Jurkat, Clone E6-1 (cell line): ENCODE measurements around the gene OR1K1.
"Not testable (repeated sequence)": the region's sequence is repeated elsewhere in the genome, so short reads cannot be mapped to it uniquely, and the experiment has no call there.

Source experiments
- DNase-seq: peaks from one replicate; pipeline ENCODE4 v3.0.0-alpha.2; 2011; ENCODE audit warnings: low read depth, low spot score
- H3K4me3 ChIP-seq: 2 replicates; pipeline ENCODE4 v1.5.1; 2011; ENCODE audit warnings: mild to moderate bottlenecking, low read length, control low read depth, moderate library complexity

Gene OR1K1

GRCh38 chr9:122809261-122809660 is 9.3 kb downstream of the OR1K1 start:
- not testable (repeated sequence) for DNase-seq, H3K4me3 ChIP-seq

GRCh38 chr9:122810306-122810946 is 10.5 kb downstream of the OR1K1 start:
- no peak overlapping the region for H3K4me3 ChIP-seq
- DNase-seq, result peak; percentile 74

- DNase-seq, result no peak
- H3K4me3 ChIP-seq, result no peak overlapping the region
Measured at GRCh38 chr9:122812736-122813135, 12.8 kb downstream of the OR1K1 start.

GRCh38 chr9:122814545-122814944 is 14.6 kb downstream of the OR1K1 start:
- H3K4me3 ChIP-seq, result no peak overlapping the region
- no peak for DNase-seq

- no peak overlapping the region for H3K4me3 ChIP-seq
- no peak for DNase-seq
Measured at GRCh38 chr9:122815544-122815943, 15.6 kb downstream of the OR1K1 start.

- H3K4me3 ChIP-seq, result no peak overlapping the region
- no peak for DNase-seq
Measured at GRCh38 chr9:122816163-122816867, 16.4 kb downstream of the OR1K1 start.

GRCh38 chr9:122819326-122819725 is 19.4 kb downstream of the OR1K1 start:
- no peak overlapping the region for H3K4me3 ChIP-seq
- DNase-seq, result no peak

- H3K4me3 ChIP-seq, result no peak overlapping the region
- no peak for DNase-seq
Measured at GRCh38 chr9:122819791-122820489, 20.0 kb downstream of the OR1K1 start.

GRCh38 chr9:122820490-122820845 is 20.5 kb downstream of the OR1K1 start:
- DNase-seq, result no peak

GRCh38 chr9:122821278-122821943 is 21.5 kb downstream of the OR1K1 start:
- no peak for DNase-seq
- H3K4me3 ChIP-seq, result no peak overlapping the region

More at GRCh38 chr9:122820490-122820845, 20.5 kb downstream of the OR1K1 start:
- H3K4me3 ChIP-seq, result no peak overlapping the region

GRCh38 chr9:122822056-122822455 is 22.1 kb downstream of the OR1K1 start:
- no peak overlapping the region for H3K4me3 ChIP-seq

GRCh38 chr9:122822938-122823337 is 23.0 kb downstream of the OR1K1 start:
- H3K4me3 ChIP-seq, result no peak overlapping the region
- DNase-seq, result no peak

More at GRCh38 chr9:122822056-122822455, 22.1 kb downstream of the OR1K1 start:
- no peak for DNase-seq

GRCh38 chr9:122827761-122828093 is 27.8 kb downstream of the OR1K1 start:
- DNase-seq, result no peak
- peak overlapping the region; percentile 97 for H3K4me3 ChIP-seq

GRCh38 chr9:122828965-122829284 is 29.0 kb downstream of the OR1K1 start:
- peak overlapping the region; percentile 97 for H3K4me3 ChIP-seq
- not testable (repeated sequence) for DNase-seq

- DNase-seq, result no peak
- H3K4me3 ChIP-seq, result no peak overlapping the region
Measured at GRCh38 chr9:122832194-122832593, 32.3 kb downstream of the OR1K1 start.

- peak overlapping the region; percentile 43 for H3K4me3 ChIP-seq
Measured at GRCh38 chr9:122835313-122835731, 35.4 kb downstream of the OR1K1 start.

GRCh38 chr9:122837266-122837850 is 37.4 kb downstream of the OR1K1 start:
- H3K4me3 ChIP-seq, result no peak overlapping the region
- DNase-seq, result no peak

More at GRCh38 chr9:122835313-122835731, 35.4 kb downstream of the OR1K1 start:
- DNase-seq, result peak; percentile 56

GRCh38 chr9:122838441-122838840 is 38.5 kb downstream of the OR1K1 start:
- not testable (repeated sequence) for DNase-seq, H3K4me3 ChIP-seq

- DNase-seq, result no peak
- H3K4me3 ChIP-seq, result no peak overlapping the region
Measured at GRCh38 chr9:122841501-122841900, 41.6 kb downstream of the OR1K1 start.

GRCh38 chr9:122844137-122844536 is 44.2 kb downstream of the OR1K1 start:
- DNase-seq, result no peak
- no peak overlapping the region for H3K4me3 ChIP-seq
